SU-DHL-6 (cell line): Measurements from ENCODE around the gene MPI.
"Not testable (repeated sequence)": the region's sequence is repeated elsewhere in the genome, so short reads cannot be mapped to it uniquely, and the experiment has no call there.

Source experiments
- H2AFZ ChIP-seq: fragments of 200-600 bp; sonication (generic); 2 replicates; pipeline ENCODE4 v1.6.1; 2014; ENCODE audit warnings: low read depth, mild to moderate bottlenecking, moderate library complexity, mixed read lengths, antibody characterized with exemption, low read length; ENCODE audit not compliant: severe bottlenecking
- H3F3A ChIP-seq: fragments of 200-600 bp; shearing (Covaris generic); 2 replicates; pipeline ENCODE4 v1.6.0; 2016; ENCODE audit warnings: antibody characterized with exemption, mild to moderate bottlenecking; ENCODE audit not compliant: insufficient read depth
- H3K27ac ChIP-seq: fragments of 200-600 bp; sonication (generic); 2 replicates; pipeline ENCODE4 v1.5.1; 2016; ENCODE audit warnings: low read depth, mild to moderate bottlenecking, low read length, moderate library complexity, mixed read lengths
- H3K27me3 ChIP-seq: fragments of 200-600 bp; sonication (generic), shearing (Covaris generic); 2 replicates; pipeline ENCODE4 v1.6.0; 2014; ENCODE audit warnings: mild to moderate bottlenecking, low read length
- H3K36me3 ChIP-seq: fragments of 200-600 bp; sonication (generic); 2 replicates; pipeline ENCODE4 v1.6.1; 2014; ENCODE audit warnings: mild to moderate bottlenecking, low read length, mixed read lengths
- H3K4me2 ChIP-seq: fragments of 300-600, 200-600 bp; shearing (Covaris generic), sonication (generic); 2 replicates; pipeline ENCODE4 v1.6.0; 2014; ENCODE audit warnings: low read length, low read depth, mild to moderate bottlenecking; ENCODE audit not compliant: poor library complexity, severe bottlenecking
- H3K4me3 ChIP-seq: fragments of 200-600 bp; sonication (generic); 2 replicates; pipeline ENCODE4 v1.5.1; 2014; ENCODE audit warnings: antibody characterized with exemption, low read length, mild to moderate bottlenecking, mixed read lengths; ENCODE audit not compliant: insufficient read depth, poor library complexity, severe bottlenecking
- H3K79me2 ChIP-seq: fragments of 200-600 bp; sonication (generic); 2 replicates; pipeline ENCODE4 v1.6.1; 2014; ENCODE audit warnings: mild to moderate bottlenecking, low read length, moderate library complexity; ENCODE audit not compliant: insufficient read depth
- H3K9ac ChIP-seq: fragments of 200-600 bp; sonication (generic); 2 replicates; pipeline ENCODE4 v1.7.0; 2014; ENCODE audit warnings: mild to moderate bottlenecking, low read length
- H3K9me2 ChIP-seq: fragments of 200-600 bp; sonication (generic); replicated peaks from 2 replicates; pipeline ENCODE4 v1.6.1; 2014; ENCODE audit warnings: low read length; ENCODE audit not compliant: insufficient read depth
- H3K9me3 ChIP-seq: fragments of 200-600 bp; sonication (generic); 2 replicates; pipeline ENCODE4 v1.6.1; 2014; ENCODE audit warnings: low read length, mixed read lengths; ENCODE audit not compliant: insufficient read depth
- H4K20me1 ChIP-seq: fragments of 200-600 bp; sonication (generic); 2 replicates; pipeline ENCODE4 v1.6.1; 2014; ENCODE audit warnings: low read depth, mild to moderate bottlenecking, antibody characterized with exemption, low read length, moderate library complexity, mixed read lengths
- EZH2phosphoT487 ChIP-seq: fragments of 200-600 bp; sonication (generic), shearing (Covaris generic); conservative IDR thresholded peaks from 2 replicates; pipeline ENCODE4 v1.6.1; 2018; ENCODE audit warnings: mild to moderate bottlenecking, antibody characterized with exemption, low read length, moderate library complexity, mixed read lengths
- TF ChIP-seq, protein P1 (sequence below): fragments of 200-600 bp; sonication (generic); IDR thresholded peaks from one replicate; pipeline ENCODE4 v1.5.1; 2017; ENCODE audit warnings: antibody characterized with exemption, mild to moderate bottlenecking, low read length, moderate library complexity; ENCODE audit not compliant: insufficient read depth, poor library complexity, severe bottlenecking

The MPI gene

DNA sequence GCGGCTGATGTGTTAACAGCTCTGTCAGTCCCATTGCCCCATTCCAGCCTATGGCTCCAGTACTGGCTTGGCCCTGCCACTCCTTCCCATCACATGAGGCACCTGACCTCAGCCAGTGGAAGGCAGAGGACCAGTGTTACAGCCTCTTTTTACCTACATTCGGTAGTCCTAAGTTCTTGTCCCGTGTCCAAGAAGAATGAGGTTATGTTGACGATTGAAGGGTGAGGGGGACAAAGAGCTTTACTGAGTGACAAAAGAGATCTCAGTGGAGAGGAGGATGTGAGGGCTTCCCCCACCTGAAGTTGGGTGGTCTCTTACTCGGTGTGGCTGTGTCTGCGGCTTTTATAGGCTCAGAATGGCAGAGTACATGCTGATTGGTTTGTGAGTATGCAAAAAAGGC, 7.3 kb upstream of the MPI start:
- H3K9me2 ChIP-seq: no peaks in the 10 kb centered on the region
- H3F3A ChIP-seq: no peaks in the 10 kb centered on the region
- H3K27me3 ChIP-seq: no peaks in the 10 kb centered on the region
- peaks cover 16% of the 10 kb centered on the region for H3K9me3 ChIP-seq
- H3K4me3 ChIP-seq: no peak overlapping the region
- no peaks in the 10 kb centered on the region for H3K79me2 ChIP-seq
- H4K20me1 ChIP-seq: no peaks in the 10 kb centered on the region
- TF ChIP-seq, protein P1, sequence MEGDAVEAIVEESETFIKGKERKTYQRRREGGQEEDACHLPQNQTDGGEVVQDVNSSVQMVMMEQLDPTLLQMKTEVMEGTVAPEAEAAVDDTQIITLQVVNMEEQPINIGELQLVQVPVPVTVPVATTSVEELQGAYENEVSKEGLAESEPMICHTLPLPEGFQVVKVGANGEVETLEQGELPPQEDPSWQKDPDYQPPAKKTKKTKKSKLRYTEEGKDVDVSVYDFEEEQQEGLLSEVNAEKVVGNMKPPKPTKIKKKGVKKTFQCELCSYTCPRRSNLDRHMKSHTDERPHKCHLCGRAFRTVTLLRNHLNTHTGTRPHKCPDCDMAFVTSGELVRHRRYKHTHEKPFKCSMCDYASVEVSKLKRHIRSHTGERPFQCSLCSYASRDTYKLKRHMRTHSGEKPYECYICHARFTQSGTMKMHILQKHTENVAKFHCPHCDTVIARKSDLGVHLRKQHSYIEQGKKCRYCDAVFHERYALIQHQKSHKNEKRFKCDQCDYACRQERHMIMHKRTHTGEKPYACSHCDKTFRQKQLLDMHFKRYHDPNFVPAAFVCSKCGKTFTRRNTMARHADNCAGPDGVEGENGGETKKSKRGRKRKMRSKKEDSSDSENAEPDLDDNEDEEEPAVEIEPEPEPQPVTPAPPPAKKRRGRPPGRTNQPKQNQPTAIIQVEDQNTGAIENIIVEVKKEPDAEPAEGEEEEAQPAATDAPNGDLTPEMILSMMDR: no peak
- no peak overlapping the region for H3K27ac ChIP-seq
- H3K36me3 ChIP-seq: no peaks in the 10 kb centered on the region
- no peak overlapping the region for H3K9ac ChIP-seq
- H2AFZ ChIP-seq: no peak overlapping the region
- H3K4me2 ChIP-seq: no peak overlapping the region

DNA sequence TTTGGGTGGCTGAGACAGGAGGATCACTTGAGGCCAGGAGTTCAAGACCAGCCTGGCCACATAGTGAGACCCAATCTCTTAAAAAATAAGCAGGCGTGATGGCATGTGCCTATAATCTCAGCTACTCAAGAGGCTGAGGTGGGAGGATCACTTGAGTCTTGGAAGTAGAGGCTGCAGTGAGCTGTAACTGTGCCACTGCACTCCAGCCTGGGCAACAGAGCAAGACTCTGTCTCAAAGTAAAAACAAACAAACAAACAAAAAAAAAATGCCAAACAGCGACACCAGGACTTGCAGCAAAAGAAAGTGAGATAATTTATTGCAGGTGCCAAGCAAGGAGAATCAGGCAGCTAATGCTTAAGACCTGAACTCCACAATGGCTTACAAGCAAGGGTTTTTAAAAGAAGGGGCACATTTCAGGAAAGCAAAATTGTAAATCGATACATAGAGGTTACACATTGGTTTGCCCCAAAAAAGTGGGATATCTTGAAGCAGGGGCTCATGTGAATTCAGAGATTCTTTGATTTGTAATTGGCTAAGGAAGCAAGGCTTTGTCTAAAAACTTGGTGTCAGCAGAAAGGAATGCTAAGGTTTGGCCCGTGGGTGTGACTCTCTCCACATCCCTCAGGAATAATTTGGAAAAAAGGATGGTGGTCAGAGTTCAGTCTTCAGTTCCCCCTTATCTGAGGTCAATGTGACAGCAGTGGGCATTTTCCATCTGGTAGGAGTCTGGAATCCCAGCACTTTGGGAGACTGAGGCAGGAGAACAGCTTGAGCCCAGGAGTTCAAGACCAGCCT, 5.2 kb upstream of the MPI start:
- TF ChIP-seq, protein P1: no peak
- TF ChIP-seq EZH2phosphoT487: no peak
- H3K9ac ChIP-seq: no peak overlapping the region
- H4K20me1 ChIP-seq: no peaks in the 10 kb centered on the region
- no peak overlapping the region for H3K4me3 ChIP-seq
- no peaks in the 10 kb centered on the region for H3K9me2 ChIP-seq
- no peaks in the 10 kb centered on the region for H3K36me3 ChIP-seq
- H3F3A ChIP-seq: no peaks in the 10 kb centered on the region
- no peak overlapping the region for H3K4me2 ChIP-seq
- no peak overlapping the region for H3K27ac ChIP-seq
- H3K27me3 ChIP-seq: no peaks in the 10 kb centered on the region
- H3K9me3 ChIP-seq: peaks cover 16% of the 10 kb centered on the region
- H2AFZ ChIP-seq: no peak overlapping the region
- no peaks in the 10 kb centered on the region for H3K79me2 ChIP-seq

DNA sequence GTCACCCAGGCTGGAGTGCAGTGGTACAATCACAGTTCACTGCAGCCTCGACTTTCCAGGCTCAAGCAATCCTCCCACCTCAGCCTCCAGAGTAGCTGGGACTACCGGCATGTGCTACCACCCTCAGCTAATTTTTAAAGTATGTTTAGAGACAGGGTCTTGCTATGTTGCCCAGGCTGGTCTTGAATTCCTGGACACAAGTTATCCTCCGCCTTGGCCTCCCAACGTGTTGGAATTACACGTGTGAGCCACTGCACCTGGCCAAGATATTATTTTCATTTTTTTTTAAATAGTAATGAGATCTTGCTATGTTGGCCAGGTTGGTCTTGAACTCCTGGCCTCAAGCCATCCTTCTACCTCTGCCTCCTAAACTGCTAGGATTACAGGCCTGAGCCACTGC, 4.4 kb upstream of the MPI start:
- H3K27ac ChIP-seq: no peak overlapping the region
- no peak for TF ChIP-seq EZH2phosphoT487
- TF ChIP-seq, protein P1: no peak
- H2AFZ ChIP-seq: no peak overlapping the region
- H3K27me3 ChIP-seq: no peaks in the 10 kb centered on the region
- H4K20me1 ChIP-seq: no peaks in the 10 kb centered on the region
- H3F3A ChIP-seq: no peaks in the 10 kb centered on the region
- H3K9me2 ChIP-seq: no peaks in the 10 kb centered on the region
- H3K9me3 ChIP-seq: peaks cover 16% of the 10 kb centered on the region
- no peak overlapping the region for H3K4me3 ChIP-seq
- H3K9ac ChIP-seq: no peak overlapping the region
- peaks cover 3% of the 10 kb centered on the region; the same call in 1 of the 2 replicates for H3K79me2 ChIP-seq
- H3K4me2 ChIP-seq: no peak overlapping the region
- no peaks in the 10 kb centered on the region for H3K36me3 ChIP-seq

DNA sequence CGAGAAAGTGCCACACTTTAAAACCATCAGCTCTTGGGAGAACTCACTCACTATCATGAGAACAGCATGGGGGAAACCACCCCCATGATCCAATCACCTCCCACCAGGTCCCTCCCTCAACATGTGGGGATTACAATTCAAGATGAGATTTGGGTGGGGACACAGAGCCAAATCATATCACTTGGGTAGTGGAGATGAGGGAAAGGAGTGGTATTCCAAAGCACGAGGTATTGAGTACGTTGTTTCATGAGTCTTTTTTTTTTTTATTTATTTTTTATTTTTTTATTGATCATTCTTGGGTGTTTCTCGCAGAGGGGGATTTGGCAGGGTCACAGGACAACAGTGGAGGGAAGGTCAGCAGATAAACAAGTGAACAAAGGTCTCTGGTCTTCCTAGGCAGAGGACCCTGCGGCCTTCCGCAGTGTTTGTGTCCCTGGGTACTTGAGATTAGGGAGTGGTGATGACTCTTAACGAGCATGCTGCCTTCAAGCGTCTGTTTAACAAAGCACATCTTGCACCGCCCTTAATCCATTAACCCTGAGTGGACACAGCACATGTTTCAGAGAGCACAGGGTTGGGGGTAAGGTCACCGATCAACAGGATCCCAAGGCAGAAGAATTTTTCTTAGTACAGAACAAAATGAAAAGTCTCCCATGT, 2.2 kb upstream of the MPI start:
- H3F3A ChIP-seq, H2AFZ ChIP-seq, H3K27ac ChIP-seq, H3K27me3 ChIP-seq, H3K9me2 ChIP-seq, H3K36me3 ChIP-seq, H3K79me2 ChIP-seq, H3K9me3 ChIP-seq, H3K4me2 ChIP-seq, H3K4me3 ChIP-seq, H3K9ac ChIP-seq, H4K20me1 ChIP-seq: not testable (repeated sequence)
